ENCODE results near the gene SHPK.

SHPK gene

GRCh38 chr17:3596804-3597464, 39.1 kb downstream of the SHPK start:
- Histone ChIP-seq H3K4me2 (ENCODE audit: low read depth, low read length, poor library complexity, severe bottlenecking) (no peak overlapping the region), H4K20me1 (ENCODE audit: low read depth, low read length) (no peaks in the 10 kb centered on the region)

GRCh38 chr17:3594976-3595375, 41.1 kb downstream of the SHPK start:
- H3K79me2 ChIP-seq (ENCODE audit: insufficient read depth, low read length), result no peaks in the 10 kb centered on the region
- TF ChIP-seq EZH2phosphoT487 (conservative IDR thresholded peaks at IDR 0.05; ENCODE audit: low read length) (no peak), CTCF (IDR thresholded peaks at IDR 0.05; ENCODE audit: insufficient read depth, low read length, poor library complexity, severe bottlenecking) (no peak)

More at GRCh38 chr17:3596804-3597464, 39.1 kb downstream of the SHPK start:
- no peak overlapping the region for H3K9ac ChIP-seq (ENCODE audit: low read length)
- H3F3A ChIP-seq (ENCODE audit: insufficient read depth), result no peaks in the 10 kb centered on the region
- no peaks in the 10 kb centered on the region for H3K79me2 ChIP-seq (ENCODE audit: insufficient read depth, low read length)
- H3K27me3 ChIP-seq (ENCODE audit: low read length), result no peaks in the 10 kb centered on the region
- H3K9me2 ChIP-seq (replicated peaks; ENCODE audit: insufficient read depth, low read length), result no peaks in the 10 kb centered on the region
- H3K4me3 ChIP-seq (ENCODE audit: insufficient read depth, low read length, poor library complexity, severe bottlenecking), result no peak overlapping the region
- no peaks in the 10 kb centered on the region for H3K9me3 ChIP-seq (ENCODE audit: insufficient read depth, low read length)
- H3K27ac ChIP-seq (ENCODE audit: low read depth, low read length), result no peak overlapping the region
- no peaks in the 10 kb centered on the region for H3K36me3 ChIP-seq (ENCODE audit: low read length)
- no peak overlapping the region for H2AFZ ChIP-seq (ENCODE audit: low read depth, low read length, severe bottlenecking)
- no peak for TF ChIP-seq EZH2phosphoT487 (conservative IDR thresholded peaks at IDR 0.05; ENCODE audit: low read length)
- no peak for TF ChIP-seq CTCF (IDR thresholded peaks at IDR 0.05; ENCODE audit: insufficient read depth, low read length, poor library complexity, severe bottlenecking)

GRCh38 chr17:3594051-3594800, 41.8 kb downstream of the SHPK start:
- Histone ChIP-seq H3K9ac (ENCODE audit: low read length) (no peak overlapping the region), H3K27me3 (ENCODE audit: low read length) (no peaks in the 10 kb centered on the region), H3K79me2 (ENCODE audit: insufficient read depth, low read length) (no peaks in the 10 kb centered on the region), H3K4me2 (ENCODE audit: low read depth, low read length, poor library complexity, severe bottlenecking) (no peak overlapping the region), H2AFZ (ENCODE audit: low read depth, low read length, severe bottlenecking) (no peak overlapping the region), H3F3A (ENCODE audit: insufficient read depth) (no peaks in the 10 kb centered on the region), H4K20me1 (ENCODE audit: low read depth, low read length) (no peaks in the 10 kb centered on the region), H3K9me2 (replicated peaks; ENCODE audit: insufficient read depth, low read length) (no peaks in the 10 kb centered on the region), H3K27ac (ENCODE audit: low read depth, low read length) (no peak overlapping the region), H3K4me3 (ENCODE audit: insufficient read depth, low read length, poor library complexity, severe bottlenecking) (no peak overlapping the region), H3K36me3 (ENCODE audit: low read length) (no peaks in the 10 kb centered on the region), H3K9me3 (ENCODE audit: insufficient read depth, low read length) (no peaks in the 10 kb centered on the region)
- no peak for TF ChIP-seq EZH2phosphoT487 (conservative IDR thresholded peaks at IDR 0.05; ENCODE audit: low read length)
- no peak for TF ChIP-seq CTCF (IDR thresholded peaks at IDR 0.05; ENCODE audit: insufficient read depth, low read length, poor library complexity, severe bottlenecking)

More at GRCh38 chr17:3594976-3595375, 41.1 kb downstream of the SHPK start:
- Histone ChIP-seq H3K4me3 (ENCODE audit: insufficient read depth, low read length, poor library complexity, severe bottlenecking) (no peak overlapping the region), H3K4me2 (ENCODE audit: low read depth, low read length, poor library complexity, severe bottlenecking) (no peak overlapping the region), H3K9ac (ENCODE audit: low read length) (no peak overlapping the region), H3F3A (ENCODE audit: insufficient read depth) (no peaks in the 10 kb centered on the region), H3K9me2 (replicated peaks; ENCODE audit: insufficient read depth, low read length) (no peaks in the 10 kb centered on the region), H3K27ac (ENCODE audit: low read depth, low read length) (no peak overlapping the region), H4K20me1 (ENCODE audit: low read depth, low read length) (no peaks in the 10 kb centered on the region), H3K36me3 (ENCODE audit: low read length) (no peaks in the 10 kb centered on the region), H2AFZ (ENCODE audit: low read depth, low read length, severe bottlenecking) (no peak overlapping the region), H3K9me3 (ENCODE audit: insufficient read depth, low read length) (no peaks in the 10 kb centered on the region), H3K27me3 (ENCODE audit: low read length) (no peaks in the 10 kb centered on the region)

All from SU-DHL-6 (cell line).